ENCODE measurements around the gene CLN3.

CLN3 gene

DNA sequence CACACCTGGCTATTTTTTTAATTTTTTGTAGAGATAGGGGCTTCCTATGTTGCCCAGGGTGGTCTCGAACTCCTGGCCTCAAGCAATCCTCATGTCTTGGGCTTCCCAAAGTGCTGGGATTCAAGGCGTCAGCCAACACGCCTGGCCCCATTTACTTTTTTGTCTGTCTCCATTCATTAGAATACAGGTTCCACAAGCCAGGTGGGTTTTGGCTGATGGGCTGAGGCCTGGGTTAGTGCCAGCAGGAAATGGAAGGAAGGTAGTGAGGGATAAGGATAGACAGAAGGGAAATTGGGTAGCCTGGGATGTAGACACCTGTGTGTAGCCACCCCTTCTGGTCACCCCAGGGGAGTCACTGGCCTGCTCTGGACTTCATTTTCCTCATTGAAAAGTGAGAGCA lies 19.2 kb upstream of the CLN3 start:
- no peak for TF ChIP-seq ZFP3 (CRISPR knock-in tag; IDR thresholded peaks at IDR 0.05)
- ATAC-seq = no peak

DNA sequence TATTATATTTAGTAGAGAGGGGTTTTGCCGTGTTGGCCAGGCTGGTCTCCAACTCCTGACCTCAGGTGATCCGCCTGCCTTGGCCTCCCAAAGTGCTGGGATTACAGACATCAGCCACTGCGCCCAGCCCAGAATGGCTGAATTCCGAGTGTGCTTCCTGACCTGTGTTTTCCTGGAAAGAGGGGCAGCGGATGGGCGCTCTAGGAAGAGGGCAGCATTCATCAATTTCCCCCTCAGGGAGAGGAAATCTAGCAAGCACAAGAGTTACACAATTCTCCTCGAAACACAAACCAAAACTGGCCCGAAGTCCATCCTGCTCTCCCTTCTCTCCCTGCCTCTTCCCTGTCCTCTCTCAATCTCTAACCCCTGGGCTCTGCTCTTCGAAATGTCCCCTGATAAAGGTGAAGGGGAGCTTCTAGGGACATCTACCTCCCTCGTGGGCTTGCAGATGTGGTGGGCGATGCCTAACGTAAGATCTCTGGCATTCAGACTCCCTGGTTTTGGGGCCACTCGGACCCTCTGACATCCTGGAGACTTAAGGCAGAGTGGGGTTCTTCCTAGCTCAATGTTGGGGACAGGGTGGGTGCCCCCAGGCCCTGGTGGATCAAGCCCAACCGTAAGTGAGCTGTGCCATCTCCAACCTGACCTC lies 13.7 kb upstream of the CLN3 start:
- no peak for ATAC-seq
- TF ChIP-seq, protein P1, sequence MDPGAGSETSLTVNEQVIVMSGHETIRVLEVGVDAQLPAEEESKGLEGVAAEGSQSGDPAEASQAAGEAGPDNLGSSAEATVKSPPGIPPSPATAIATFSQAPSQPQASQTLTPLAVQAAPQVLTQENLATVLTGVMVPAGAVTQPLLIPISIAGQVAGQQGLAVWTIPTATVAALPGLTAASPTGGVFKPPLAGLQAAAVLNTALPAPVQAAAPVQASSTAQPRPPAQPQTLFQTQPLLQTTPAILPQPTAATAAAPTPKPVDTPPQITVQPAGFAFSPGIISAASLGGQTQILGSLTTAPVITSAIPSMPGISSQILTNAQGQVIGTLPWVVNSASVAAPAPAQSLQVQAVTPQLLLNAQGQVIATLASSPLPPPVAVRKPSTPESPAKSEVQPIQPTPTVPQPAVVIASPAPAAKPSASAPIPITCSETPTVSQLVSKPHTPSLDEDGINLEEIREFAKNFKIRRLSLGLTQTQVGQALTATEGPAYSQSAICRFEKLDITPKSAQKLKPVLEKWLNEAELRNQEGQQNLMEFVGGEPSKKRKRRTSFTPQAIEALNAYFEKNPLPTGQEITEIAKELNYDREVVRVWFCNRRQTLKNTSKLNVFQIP (CRISPR knock-in tag; IDR thresholded peaks at IDR 0.05; ENCODE audit: borderline replicate concordance, low read depth) = no peak
- TF ChIP-seq TCF4 (CRISPR knock-in tag; IDR thresholded peaks at IDR 0.05; ENCODE audit: borderline replicate concordance) (no peak), SNAI2 (CRISPR knock-in tag; IDR thresholded peaks at IDR 0.05) (no peak), ZNF565 (CRISPR knock-in tag; conservative IDR thresholded peaks at IDR 0.05; ENCODE audit: low read depth) (no peak), ZC3H10 (CRISPR knock-in tag; IDR thresholded peaks at IDR 0.05) (no peak), CSDC2 (CRISPR knock-in tag; IDR thresholded peaks at IDR 0.05) (no peak), ARNTL (CRISPR knock-in tag; IDR thresholded peaks at IDR 0.05; ENCODE audit: borderline replicate concordance, low read depth) (no peak), OSR1 (CRISPR knock-in tag; IDR thresholded peaks at IDR 0.05) (no peak), BACH2 (CRISPR knock-in tag; IDR thresholded peaks at IDR 0.05; ENCODE audit: borderline replicate concordance) (no peak), GLIS3 (CRISPR knock-in tag; IDR thresholded peaks at IDR 0.05) (no peak), RARB (CRISPR knock-in tag; IDR thresholded peaks at IDR 0.05) (no peak)
- TF ChIP-seq, protein P2, sequence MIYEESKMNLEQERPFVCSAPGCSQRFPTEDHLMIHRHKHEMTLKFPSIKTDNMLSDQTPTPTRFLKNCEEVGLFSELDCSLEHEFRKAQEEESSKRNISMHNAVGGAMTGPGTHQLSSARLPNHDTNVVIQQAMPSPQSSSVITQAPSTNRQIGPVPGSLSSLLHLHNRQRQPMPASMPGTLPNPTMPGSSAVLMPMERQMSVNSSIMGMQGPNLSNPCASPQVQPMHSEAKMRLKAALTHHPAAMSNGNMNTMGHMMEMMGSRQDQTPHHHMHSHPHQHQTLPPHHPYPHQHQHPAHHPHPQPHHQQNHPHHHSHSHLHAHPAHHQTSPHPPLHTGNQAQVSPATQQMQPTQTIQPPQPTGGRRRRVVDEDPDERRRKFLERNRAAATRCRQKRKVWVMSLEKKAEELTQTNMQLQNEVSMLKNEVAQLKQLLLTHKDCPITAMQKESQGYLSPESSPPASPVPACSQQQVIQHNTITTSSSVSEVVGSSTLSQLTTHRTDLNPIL (CRISPR knock-in tag; IDR thresholded peaks at IDR 0.05; ENCODE audit: low read depth) = no peak
- TF ChIP-seq, protein P3, sequence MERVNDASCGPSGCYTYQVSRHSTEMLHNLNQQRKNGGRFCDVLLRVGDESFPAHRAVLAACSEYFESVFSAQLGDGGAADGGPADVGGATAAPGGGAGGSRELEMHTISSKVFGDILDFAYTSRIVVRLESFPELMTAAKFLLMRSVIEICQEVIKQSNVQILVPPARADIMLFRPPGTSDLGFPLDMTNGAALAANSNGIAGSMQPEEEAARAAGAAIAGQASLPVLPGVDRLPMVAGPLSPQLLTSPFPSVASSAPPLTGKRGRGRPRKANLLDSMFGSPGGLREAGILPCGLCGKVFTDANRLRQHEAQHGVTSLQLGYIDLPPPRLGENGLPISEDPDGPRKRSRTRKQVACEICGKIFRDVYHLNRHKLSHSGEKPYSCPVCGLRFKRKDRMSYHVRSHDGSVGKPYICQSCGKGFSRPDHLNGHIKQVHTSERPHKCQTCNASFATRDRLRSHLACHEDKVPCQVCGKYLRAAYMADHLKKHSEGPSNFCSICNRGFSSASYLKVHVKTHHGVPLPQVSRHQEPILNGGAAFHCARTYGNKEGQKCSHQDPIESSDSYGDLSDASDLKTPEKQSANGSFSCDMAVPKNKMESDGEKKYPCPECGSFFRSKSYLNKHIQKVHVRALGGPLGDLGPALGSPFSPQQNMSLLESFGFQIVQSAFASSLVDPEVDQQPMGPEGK (CRISPR knock-in tag; IDR thresholded peaks at IDR 0.05; ENCODE audit: borderline replicate concordance) = no peak

DNA sequence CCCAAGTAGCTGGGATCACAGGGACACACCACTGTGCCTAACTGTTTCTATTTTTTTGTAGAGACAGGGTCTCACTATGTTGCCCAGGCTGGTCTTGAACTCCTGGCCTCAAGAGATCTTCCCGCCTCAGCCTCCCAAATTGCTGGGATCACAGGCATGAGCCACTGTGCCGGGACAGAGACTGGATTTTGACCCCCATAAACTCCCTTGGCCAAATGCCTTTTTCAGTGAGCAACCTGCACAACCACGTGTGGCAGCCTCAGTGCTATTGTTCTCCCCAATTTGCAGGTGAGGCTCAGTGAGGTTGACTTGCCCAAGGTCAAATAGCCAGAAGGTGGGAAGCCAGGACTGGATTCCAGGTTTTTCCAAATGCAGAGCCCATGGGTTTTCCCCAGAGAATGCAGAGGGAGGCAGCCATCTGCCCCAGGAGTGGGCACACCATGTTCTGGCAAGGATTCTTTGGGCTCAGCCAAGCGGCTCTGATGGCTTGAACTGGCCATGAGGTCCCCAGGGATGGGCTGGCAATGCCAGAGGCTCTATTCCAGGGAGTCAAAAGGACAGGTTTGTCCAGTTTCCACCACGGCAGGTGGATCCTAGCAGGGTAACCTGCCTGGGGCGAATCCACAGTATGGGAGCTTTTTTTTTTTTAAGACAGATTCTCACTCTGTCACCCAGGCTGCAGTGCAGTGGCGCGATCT lies 13.0 kb upstream of the CLN3 start:
- no peak for TF ChIP-seq ZFP3 (CRISPR knock-in tag; IDR thresholded peaks at IDR 0.05)
- no peak for TF ChIP-seq CSDC2 (CRISPR knock-in tag; IDR thresholded peaks at IDR 0.05)
- TF ChIP-seq ZFP30 (CRISPR knock-in tag; IDR thresholded peaks at IDR 0.05) = no peak
- TF ChIP-seq, protein P4, sequence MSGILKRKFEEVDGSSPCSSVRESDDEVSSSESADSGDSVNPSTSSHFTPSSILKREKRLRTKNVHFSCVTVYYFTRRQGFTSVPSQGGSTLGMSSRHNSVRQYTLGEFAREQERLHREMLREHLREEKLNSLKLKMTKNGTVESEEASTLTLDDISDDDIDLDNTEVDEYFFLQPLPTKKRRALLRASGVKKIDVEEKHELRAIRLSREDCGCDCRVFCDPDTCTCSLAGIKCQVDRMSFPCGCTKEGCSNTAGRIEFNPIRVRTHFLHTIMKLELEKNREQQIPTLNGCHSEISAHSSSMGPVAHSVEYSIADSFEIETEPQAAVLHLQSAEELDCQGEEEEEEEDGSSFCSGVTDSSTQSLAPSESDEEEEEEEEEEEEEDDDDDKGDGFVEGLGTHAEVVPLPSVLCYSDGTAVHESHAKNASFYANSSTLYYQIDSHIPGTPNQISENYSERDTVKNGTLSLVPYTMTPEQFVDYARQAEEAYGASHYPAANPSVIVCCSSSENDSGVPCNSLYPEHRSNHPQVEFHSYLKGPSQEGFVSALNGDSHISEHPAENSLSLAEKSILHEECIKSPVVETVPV (CRISPR knock-in tag; IDR thresholded peaks at IDR 0.05) = no peak
- TF ChIP-seq ISL1 (CRISPR knock-in tag; IDR thresholded peaks at IDR 0.05) = no peak
- no peak for TF ChIP-seq ZNF8 (CRISPR knock-in tag; IDR thresholded peaks at IDR 0.05)
- TF ChIP-seq, protein P5, sequence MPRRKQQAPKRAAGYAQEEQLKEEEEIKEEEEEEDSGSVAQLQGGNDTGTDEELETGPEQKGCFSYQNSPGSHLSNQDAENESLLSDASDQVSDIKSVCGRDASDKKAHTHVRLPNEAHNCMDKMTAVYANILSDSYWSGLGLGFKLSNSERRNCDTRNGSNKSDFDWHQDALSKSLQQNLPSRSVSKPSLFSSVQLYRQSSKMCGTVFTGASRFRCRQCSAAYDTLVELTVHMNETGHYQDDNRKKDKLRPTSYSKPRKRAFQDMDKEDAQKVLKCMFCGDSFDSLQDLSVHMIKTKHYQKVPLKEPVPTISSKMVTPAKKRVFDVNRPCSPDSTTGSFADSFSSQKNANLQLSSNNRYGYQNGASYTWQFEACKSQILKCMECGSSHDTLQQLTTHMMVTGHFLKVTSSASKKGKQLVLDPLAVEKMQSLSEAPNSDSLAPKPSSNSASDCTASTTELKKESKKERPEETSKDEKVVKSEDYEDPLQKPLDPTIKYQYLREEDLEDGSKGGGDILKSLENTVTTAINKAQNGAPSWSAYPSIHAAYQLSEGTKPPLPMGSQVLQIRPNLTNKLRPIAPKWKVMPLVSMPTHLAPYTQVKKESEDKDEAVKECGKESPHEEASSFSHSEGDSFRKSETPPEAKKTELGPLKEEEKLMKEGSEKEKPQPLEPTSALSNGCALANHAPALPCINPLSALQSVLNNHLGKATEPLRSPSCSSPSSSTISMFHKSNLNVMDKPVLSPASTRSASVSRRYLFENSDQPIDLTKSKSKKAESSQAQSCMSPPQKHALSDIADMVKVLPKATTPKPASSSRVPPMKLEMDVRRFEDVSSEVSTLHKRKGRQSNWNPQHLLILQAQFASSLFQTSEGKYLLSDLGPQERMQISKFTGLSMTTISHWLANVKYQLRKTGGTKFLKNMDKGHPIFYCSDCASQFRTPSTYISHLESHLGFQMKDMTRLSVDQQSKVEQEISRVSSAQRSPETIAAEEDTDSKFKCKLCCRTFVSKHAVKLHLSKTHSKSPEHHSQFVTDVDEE (CRISPR knock-in tag; IDR thresholded peaks at IDR 0.05) = no peak
- TF ChIP-seq, protein P3 (CRISPR knock-in tag; IDR thresholded peaks at IDR 0.05; ENCODE audit: borderline replicate concordance) = no peak
- no peak for TF ChIP-seq ESRRG (CRISPR knock-in tag; IDR thresholded peaks at IDR 0.05)
- TF ChIP-seq ARNTL (CRISPR knock-in tag; IDR thresholded peaks at IDR 0.05; ENCODE audit: borderline replicate concordance, low read depth) = no peak
- TF ChIP-seq TOX (CRISPR knock-in tag; IDR thresholded peaks at IDR 0.05; ENCODE audit: borderline replicate concordance) = no peak
- no peak for TF ChIP-seq PPARA (CRISPR knock-in tag; IDR thresholded peaks at IDR 0.05; ENCODE audit: borderline replicate concordance)
- no peak for ATAC-seq
